Transverse colon (tissue), 4 donors: Measurements from ENCODE around the gene NR1D1.

Experiments
- POLR2A ChIP-seq: fragments of 450-650 bp; IDR thresholded peaks from one replicate; pipeline ENCODE4 v1.6.1; 2016; ENCODE audit warnings: antibody characterized with exemption, mild to moderate bottlenecking, moderate library complexity
- POLR2AphosphoS5 ChIP-seq, 3 donors: sonication (generic); formaldehyde crosslinking; IDR thresholded peaks; one replicate each; pipeline ENCODE4 v1.6.1; 2016; ENCODE audit warnings: antibody characterized with exemption in 3 of 3
- TF ChIP-seq, protein P1 (sequence below), 5 experiments: fragments of 200-600 bp in 3 of 5; fragments of 450-650 bp in 2 of 5; sonication (generic) in 3 of 5; IDR thresholded peaks; 1 replicate in 2 of 5; 2 replicates in 3 of 5; pipeline ENCODE4 v1.5.1; 2016 to 2017; ENCODE audit warnings: antibody characterized with exemption in 5 of 5, inconsistent platforms in 3 of 5, mild to moderate bottlenecking in 2 of 5, moderate library complexity in 1 of 5

DNA sequence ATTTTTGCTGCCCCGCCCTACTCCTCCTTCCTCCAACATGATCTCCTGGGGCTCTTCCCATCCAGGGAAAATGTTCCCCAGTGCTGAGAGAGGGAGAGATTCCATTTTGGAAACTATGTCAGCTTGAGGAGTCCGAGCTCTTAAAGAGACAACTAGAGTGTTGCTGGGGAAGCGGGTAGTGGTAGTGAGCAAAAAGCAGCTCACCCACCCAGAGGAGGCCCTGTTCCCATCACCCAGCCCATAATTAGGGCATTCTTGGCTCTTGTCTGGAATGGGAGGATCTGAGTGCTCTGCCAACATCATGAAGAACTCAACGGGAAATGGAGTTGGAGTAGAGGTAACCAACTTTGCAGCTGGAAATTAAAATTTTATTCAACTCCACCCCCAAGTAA, 12.3 kb upstream of the NR1D1 start:
- TF ChIP-seq, protein P1, sequence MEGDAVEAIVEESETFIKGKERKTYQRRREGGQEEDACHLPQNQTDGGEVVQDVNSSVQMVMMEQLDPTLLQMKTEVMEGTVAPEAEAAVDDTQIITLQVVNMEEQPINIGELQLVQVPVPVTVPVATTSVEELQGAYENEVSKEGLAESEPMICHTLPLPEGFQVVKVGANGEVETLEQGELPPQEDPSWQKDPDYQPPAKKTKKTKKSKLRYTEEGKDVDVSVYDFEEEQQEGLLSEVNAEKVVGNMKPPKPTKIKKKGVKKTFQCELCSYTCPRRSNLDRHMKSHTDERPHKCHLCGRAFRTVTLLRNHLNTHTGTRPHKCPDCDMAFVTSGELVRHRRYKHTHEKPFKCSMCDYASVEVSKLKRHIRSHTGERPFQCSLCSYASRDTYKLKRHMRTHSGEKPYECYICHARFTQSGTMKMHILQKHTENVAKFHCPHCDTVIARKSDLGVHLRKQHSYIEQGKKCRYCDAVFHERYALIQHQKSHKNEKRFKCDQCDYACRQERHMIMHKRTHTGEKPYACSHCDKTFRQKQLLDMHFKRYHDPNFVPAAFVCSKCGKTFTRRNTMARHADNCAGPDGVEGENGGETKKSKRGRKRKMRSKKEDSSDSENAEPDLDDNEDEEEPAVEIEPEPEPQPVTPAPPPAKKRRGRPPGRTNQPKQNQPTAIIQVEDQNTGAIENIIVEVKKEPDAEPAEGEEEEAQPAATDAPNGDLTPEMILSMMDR (IDR thresholded peaks at IDR 0.05) = no peak
- TF ChIP-seq POLR2A (no peak), POLR2AphosphoS5 (IDR thresholded peaks at IDR 0.05) (no peak)
